ENCODE data around the gene DENND1B.

DENND1B gene

DNA sequence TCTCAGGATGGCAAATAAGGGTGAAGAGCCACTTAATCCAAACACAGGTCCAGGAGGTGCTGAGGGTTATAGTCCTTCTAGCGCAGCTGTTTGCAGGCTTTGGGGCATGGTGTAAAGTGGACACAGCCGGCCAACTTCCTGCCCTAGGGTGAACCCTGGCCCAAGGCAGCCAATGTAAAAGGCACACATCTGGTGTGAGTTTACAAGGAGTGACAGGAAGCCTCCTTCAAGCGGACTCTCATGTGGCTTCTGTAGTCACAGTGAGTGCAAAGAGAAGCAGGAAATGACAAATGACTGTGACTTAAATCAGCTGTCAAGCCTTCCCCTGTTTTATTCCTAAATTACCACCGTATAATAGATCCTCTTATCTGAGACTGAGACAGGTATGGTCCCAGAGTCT is 294.2 kb downstream of the DENND1B start:
- no peak for DNase-seq (ENCODE audit: insufficient read length, low spot score)
- TF ChIP-seq POLR2AphosphoS5 (IDR thresholded peaks at IDR 0.05; ENCODE audit: low read depth, low read length), result no peak
- TF ChIP-seq SPI1 (IDR thresholded peaks at IDR 0.05; ENCODE audit: low read depth, low read length), result no peak
- TF ChIP-seq TAF1 (IDR thresholded peaks at IDR 0.05; ENCODE audit: low read depth, low read length), result no peak
- FAIRE-seq, result no peak

- DNase-seq (ENCODE audit: insufficient read length, low spot score), result no peak
- no peak for FAIRE-seq
- TF ChIP-seq POU2F2 (IDR thresholded peaks at IDR 0.05; ENCODE audit: low read depth, low read length) (no peak), SPI1 (IDR thresholded peaks at IDR 0.05; ENCODE audit: low read depth, low read length) (no peak), POLR2AphosphoS5 (IDR thresholded peaks at IDR 0.05; ENCODE audit: low read depth, low read length) (no peak), TAF1 (IDR thresholded peaks at IDR 0.05; ENCODE audit: low read depth, low read length) (no peak), PAX5 (IDR thresholded peaks at IDR 0.05; ENCODE audit: insufficient read depth, low read length, severe bottlenecking) (no peak), POLR2A (IDR thresholded peaks at IDR 0.05; ENCODE audit: low read depth, low read length) (no peak)
Measured at GRCh38 chr1:197480446-197480845, 294.8 kb downstream of the DENND1B start.

DNA sequence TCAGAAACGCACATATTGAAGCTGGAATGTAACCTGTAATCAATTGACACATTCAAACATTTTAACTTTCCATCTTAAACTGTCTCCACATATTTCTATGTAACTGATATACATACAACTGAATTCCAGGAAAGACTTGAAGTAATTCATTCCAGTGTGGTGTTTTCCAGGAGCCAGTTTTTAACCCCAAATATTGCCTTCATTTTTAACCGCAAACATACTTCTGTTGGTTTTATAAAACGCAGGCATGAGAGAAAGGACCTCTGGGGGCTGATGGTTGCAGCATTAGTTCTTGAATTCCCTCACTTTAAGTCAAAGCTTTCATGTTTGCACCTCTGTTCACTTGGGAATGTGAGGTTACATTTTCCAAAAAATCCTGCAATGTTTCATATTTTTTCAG is 303.1 kb downstream of the DENND1B start:
- TF ChIP-seq SPI1 (IDR thresholded peaks at IDR 0.05; ENCODE audit: low read depth, low read length) (no peak), POLR2A (IDR thresholded peaks at IDR 0.05; ENCODE audit: low read depth, low read length) (no peak), TAF1 (IDR thresholded peaks at IDR 0.05; ENCODE audit: low read depth, low read length) (no peak), PAX5 (IDR thresholded peaks at IDR 0.05; ENCODE audit: insufficient read depth, low read length, severe bottlenecking) (no peak), POLR2AphosphoS5 (IDR thresholded peaks at IDR 0.05; ENCODE audit: low read depth, low read length) (no peak), POU2F2 (IDR thresholded peaks at IDR 0.05; ENCODE audit: low read depth, low read length) (no peak)
- no peak for DNase-seq (ENCODE audit: insufficient read length, low spot score)
- no peak for FAIRE-seq

DNA sequence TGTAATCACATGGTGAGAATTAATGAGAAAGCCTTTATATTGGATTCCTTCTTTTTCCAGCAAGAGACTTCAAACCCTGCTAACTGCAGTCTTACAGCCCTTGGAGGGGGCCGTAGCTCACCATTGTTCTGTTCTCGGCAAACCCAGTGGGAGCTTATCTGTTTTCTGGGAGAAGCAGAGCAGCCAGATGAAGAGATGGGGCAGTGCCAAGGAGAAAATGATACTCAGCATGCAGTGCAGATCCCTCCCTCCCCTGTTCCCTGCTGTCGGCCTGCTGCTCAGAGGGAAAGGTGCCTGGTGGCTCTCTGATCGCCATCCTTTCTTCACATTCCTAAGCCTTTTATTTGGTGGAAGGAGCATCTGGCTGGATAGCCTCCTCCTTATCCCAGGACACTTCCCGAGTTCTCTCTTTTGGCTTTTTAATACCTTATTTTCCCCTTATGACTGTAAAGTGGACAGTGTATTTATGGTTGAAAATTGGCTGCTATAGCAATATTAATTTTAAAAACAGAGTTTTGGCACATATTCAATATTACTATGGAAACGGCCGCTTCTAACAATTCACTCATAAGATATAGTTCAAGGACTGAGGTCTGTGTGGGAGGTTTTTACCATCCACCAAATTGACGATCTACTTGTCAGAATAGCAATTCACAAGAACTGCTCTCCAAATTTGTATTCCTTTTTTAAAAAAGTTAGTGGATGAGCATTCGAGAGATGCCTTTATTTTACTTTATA is 303.9 kb downstream of the DENND1B start:
- no peak for DNase-seq (ENCODE audit: insufficient read length, low spot score)
- no peak for FAIRE-seq
- TF ChIP-seq TAF1 (IDR thresholded peaks at IDR 0.05; ENCODE audit: low read depth, low read length) (no peak), POU2F2 (IDR thresholded peaks at IDR 0.05; ENCODE audit: low read depth, low read length) (no peak)

DNA sequence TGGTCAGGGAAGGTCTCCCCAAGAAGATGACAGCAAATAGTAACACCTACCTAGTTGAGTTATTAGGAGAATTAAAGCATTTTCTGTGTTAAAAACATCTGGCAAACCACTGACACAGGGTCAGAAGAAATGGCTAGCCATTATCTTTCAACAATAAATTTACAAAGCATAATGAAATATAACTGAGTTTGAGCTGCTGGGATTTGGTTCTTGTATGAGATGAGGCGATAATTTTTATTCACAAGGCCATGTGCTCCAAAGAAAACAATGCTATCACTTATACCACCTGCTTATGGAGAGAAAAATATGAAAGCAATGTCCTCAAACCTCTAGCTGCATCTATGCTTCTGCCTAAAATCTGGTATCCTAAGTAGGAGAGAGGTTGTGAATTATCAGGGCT is 304.9 kb downstream of the DENND1B start:
- DNase-seq (ENCODE audit: insufficient read length, low spot score) (no peak), FAIRE-seq (no peak)
- TF ChIP-seq SPI1 (IDR thresholded peaks at IDR 0.05; ENCODE audit: low read depth, low read length), result no peak

DNA sequence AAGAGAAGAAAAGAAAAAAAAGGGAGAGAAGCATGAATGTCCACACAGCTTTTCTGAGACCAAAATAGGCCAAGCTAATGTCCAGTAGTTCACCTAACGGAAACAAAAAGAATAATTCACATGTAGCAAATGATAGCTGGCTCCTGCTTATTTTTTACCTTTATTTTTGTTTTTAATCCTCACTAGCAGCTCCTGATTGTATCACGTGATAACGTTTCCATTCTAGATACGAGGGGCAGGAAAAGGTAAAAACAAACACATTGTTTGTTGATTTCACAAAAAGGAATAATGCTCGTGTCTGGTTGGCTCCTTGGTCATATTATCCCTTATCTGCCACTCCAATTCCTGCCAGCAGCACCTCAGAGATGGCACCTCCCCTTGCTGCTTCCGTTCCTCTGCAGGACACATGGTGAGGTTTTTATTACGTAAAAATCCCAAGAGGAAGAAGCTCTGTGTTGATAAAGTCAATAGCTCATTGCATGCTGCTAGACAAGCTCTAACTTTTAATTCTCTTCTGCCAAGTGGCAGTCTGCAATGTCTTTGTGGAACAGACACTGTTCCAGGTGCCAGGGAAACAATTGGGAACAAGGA is 305.6 kb downstream of the DENND1B start:
- no peak for DNase-seq (ENCODE audit: insufficient read length, low spot score)
- no peak for FAIRE-seq
- TF ChIP-seq SPI1 (IDR thresholded peaks at IDR 0.05; ENCODE audit: low read depth, low read length) (no peak), TAF1 (IDR thresholded peaks at IDR 0.05; ENCODE audit: low read depth, low read length) (no peak), POLR2AphosphoS5 (IDR thresholded peaks at IDR 0.05; ENCODE audit: low read depth, low read length) (no peak), PAX5 (IDR thresholded peaks at IDR 0.05; ENCODE audit: insufficient read depth, low read length, severe bottlenecking) (no peak), POU2F2 (IDR thresholded peaks at IDR 0.05; ENCODE audit: low read depth, low read length) (no peak), POLR2A (IDR thresholded peaks at IDR 0.05; ENCODE audit: low read depth, low read length) (no peak)

DNA sequence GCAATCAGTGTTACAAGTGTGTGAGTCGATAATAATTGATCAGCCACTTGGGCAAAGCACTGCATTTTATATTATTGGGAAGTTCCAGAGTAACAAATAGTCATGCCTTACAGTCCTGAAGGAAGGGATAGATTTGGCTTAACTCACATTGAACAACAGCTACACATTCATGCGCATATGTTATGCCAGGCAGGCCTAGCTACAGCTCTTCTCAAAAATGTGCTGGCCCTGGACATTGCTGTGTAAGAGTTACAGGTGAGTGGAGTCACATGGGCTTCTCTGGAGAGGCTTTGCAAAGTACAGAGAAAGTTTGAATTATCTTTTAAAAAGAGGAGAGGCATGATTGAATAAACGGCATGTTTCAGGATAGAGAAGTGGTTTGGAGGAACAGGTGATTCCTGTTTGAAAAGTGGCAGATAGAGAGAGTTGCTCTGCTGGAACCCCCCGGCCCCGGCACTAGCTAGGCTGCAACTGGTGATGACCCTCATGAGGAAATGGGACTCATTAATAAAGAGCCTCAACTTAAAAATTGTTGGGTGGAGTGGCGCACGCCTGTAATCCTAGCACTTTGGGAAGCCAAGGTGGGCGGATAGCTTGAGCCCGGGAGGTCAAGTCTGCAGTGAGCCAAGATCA is 306.6 kb downstream of the DENND1B start:
- DNase-seq (ENCODE audit: insufficient read length, low spot score) (no peak), FAIRE-seq (no peak)
- TF ChIP-seq TAF1 (IDR thresholded peaks at IDR 0.05; ENCODE audit: low read depth, low read length) (no peak), POU2F2 (IDR thresholded peaks at IDR 0.05; ENCODE audit: low read depth, low read length) (no peak), PAX5 (IDR thresholded peaks at IDR 0.05; ENCODE audit: insufficient read depth, low read length, severe bottlenecking) (no peak), SPI1 (IDR thresholded peaks at IDR 0.05; ENCODE audit: low read depth, low read length) (no peak), POLR2AphosphoS5 (IDR thresholded peaks at IDR 0.05; ENCODE audit: low read depth, low read length) (no peak), POLR2A (IDR thresholded peaks at IDR 0.05; ENCODE audit: low read depth, low read length) (no peak)

DNA sequence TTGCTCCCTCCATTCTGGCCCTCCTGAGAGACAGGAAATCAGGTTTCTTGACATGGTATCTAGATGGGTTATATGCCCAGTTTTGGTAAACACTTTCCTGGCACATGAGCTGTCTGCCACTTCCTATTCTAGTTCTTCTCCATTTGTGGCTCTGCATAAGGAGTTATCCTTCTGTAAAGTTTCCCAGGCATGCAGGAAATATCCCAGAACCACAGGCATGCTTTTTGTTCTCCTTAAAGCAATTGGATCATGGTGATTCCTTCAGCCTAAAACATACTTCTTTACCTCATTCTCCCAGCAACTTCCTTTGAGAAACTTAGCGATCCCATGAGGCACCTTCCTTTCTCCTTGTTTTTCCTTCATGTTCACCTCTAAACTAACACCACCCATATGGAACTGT is 307.4 kb downstream of the DENND1B start:
- TF ChIP-seq TAF1 (IDR thresholded peaks at IDR 0.05; ENCODE audit: low read depth, low read length) (no peak), PAX5 (IDR thresholded peaks at IDR 0.05; ENCODE audit: insufficient read depth, low read length, severe bottlenecking) (no peak)
- no peak for DNase-seq (ENCODE audit: insufficient read length, low spot score)
- no peak for FAIRE-seq

DNA sequence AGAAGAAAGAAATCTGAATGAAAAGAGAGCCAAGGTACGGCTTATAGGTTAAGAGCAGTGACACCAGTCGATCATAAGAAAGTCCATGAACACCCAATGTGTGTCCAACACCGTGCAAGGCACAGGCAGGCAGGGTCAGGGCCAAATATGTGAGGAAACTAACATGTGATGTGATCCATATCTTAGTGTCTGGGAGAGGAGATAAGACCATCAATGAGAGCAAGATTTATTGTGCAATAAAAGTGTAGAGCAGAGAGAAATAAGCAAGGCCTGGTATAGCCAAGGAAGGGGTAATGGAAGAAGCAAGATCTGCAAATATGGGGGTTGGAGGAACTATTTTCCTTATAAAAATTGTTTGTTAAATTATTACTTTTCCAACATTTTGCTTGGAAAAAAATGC is 308.5 kb downstream of the DENND1B start:
- TF ChIP-seq POLR2AphosphoS5 (IDR thresholded peaks at IDR 0.05; ENCODE audit: low read depth, low read length) (no peak), POLR2A (IDR thresholded peaks at IDR 0.05; ENCODE audit: low read depth, low read length) (no peak), PAX5 (IDR thresholded peaks at IDR 0.05; ENCODE audit: insufficient read depth, low read length, severe bottlenecking) (no peak), SPI1 (IDR thresholded peaks at IDR 0.05; ENCODE audit: low read depth, low read length) (no peak), POU2F2 (IDR thresholded peaks at IDR 0.05; ENCODE audit: low read depth, low read length) (no peak), TAF1 (IDR thresholded peaks at IDR 0.05; ENCODE audit: low read depth, low read length) (no peak)
- DNase-seq (ENCODE audit: insufficient read length, low spot score), result no peak
- no peak for FAIRE-seq

GRCh38 chr1:197465528-197466327 is 309.6 kb downstream of the DENND1B start:
- FAIRE-seq, result no peak
- TF ChIP-seq SPI1 (IDR thresholded peaks at IDR 0.05; ENCODE audit: low read depth, low read length), result no peak
- TF ChIP-seq PAX5 (IDR thresholded peaks at IDR 0.05; ENCODE audit: insufficient read depth, low read length, severe bottlenecking), result no peak
- no peak for TF ChIP-seq POLR2A (IDR thresholded peaks at IDR 0.05; ENCODE audit: low read depth, low read length)
- no peak for TF ChIP-seq POU2F2 (IDR thresholded peaks at IDR 0.05; ENCODE audit: low read depth, low read length)
- TF ChIP-seq TAF1 (IDR thresholded peaks at IDR 0.05; ENCODE audit: low read depth, low read length), result no peak

More at GRCh38 chr1:197465528-197466327, 309.6 kb downstream of the DENND1B start:
- DNase-seq (ENCODE audit: insufficient read length, low spot score), result no peak

Data from GM12891 (cell line).